Central memory CD8-positive, alpha-beta T cell (primary cell): ENCODE measurements around the gene ZNF148.

Experiments
- ATAC-seq: fragments of 150-1000 bp; cut with Tn5 transposase; replicated peaks from 2 replicates; pipeline ENCODE4 v1.10.0; 2022; ENCODE audit warnings: mild to moderate bottlenecking, moderate FRiP score, moderate number of reproducible peaks; ENCODE audit not compliant: poor library complexity, severe bottlenecking; ENCODE audit errors: extremely low read depth
- DNase-seq, 2 donors: peaks; one replicate each; pipeline ENCODE4 v3.0.0; 2021; ENCODE audit warnings: low spot score in 2 of 2
- H3K27ac Mint-ChIP-seq: one replicate; pipeline ENCODE4 v1.8.0; 2022; ENCODE audit warnings: low read depth, mild to moderate bottlenecking, moderate library complexity, mixed read lengths
- H3K27me3 Mint-ChIP-seq: one replicate; pipeline ENCODE4 v1.8.0; 2022; ENCODE audit warnings: mixed read lengths
- H3K36me3 Mint-ChIP-seq: one replicate; pipeline ENCODE4 v1.8.0; 2022; ENCODE audit warnings: mild to moderate bottlenecking, moderate library complexity, mixed read lengths; ENCODE audit not compliant: insufficient read depth
- H3K4me1 Mint-ChIP-seq: one replicate; pipeline ENCODE4 v1.8.0; 2022; ENCODE audit warnings: mixed read lengths
- H3K4me3 Mint-ChIP-seq: one replicate; pipeline ENCODE4 v1.8.0; 2022; ENCODE audit warnings: mild to moderate bottlenecking, moderate library complexity, mixed read lengths
- H3K9me3 Mint-ChIP-seq: one replicate; pipeline ENCODE4 v1.8.0; 2022; ENCODE audit warnings: mixed read lengths

ZNF148 gene

DNA sequence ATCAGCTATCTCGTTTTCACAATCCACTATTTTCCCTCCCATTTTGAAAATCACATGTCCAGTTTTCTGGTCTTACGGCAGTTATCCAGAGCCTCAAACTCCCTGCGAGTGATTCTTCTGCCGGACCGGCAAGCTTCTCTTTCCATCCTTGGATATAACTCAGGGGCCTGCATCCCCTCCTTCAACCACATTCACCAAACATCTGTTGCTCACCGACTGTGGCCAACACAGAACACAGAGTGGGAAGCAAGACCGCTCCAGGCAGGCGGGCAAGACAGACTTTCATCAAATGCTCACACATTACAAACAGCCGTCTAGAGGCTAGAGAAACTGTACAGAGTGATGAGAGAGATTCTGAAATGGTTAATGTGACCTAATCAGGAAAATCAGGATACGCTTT is 154.9 kb downstream of the ZNF148 start:
- Mint-ChIP-seq H3K27ac (no peak overlapping the region), H3K4me1 (peaks cover 18% of the 10 kb centered on the region), H3K36me3 (no peaks in the 10 kb centered on the region), H3K4me3 (no peak overlapping the region), H3K27me3 (no peaks in the 10 kb centered on the region), H3K9me3 (no peaks in the 10 kb centered on the region)
- no peak for ATAC-seq
- no peak for DNase-seq

GRCh38 chr3:125219261-125219701 is 155.8 kb downstream of the ZNF148 start:
- Mint-ChIP-seq H3K9me3 (no peaks in the 10 kb centered on the region), H3K36me3 (no peaks in the 10 kb centered on the region), H3K27ac (no peak overlapping the region), H3K4me1 (peaks cover 27% of the 10 kb centered on the region), H3K27me3 (no peaks in the 10 kb centered on the region), H3K4me3 (no peak overlapping the region)
- ATAC-seq: no peak
- DNase-seq: no peak

DNA sequence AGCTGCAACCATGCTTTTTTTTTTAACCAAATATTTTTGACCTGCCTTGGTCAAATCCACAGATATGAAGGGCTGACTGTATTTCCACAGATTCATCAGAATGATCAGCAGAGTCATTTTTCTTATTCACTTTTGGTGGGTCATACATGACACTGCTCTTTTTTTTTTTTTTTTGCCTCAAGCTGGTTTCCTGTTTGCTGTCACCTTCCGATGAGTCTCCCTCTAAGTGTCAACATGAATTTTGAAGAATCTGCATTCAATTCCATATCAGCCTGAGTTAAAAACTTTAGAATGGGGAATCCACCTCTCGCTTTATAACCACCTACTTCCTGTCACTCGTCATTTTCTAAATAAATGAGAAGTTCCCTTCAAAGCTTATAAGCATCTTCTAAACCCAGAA is 160.4 kb downstream of the ZNF148 start:
- H3K27me3 Mint-ChIP-seq: peaks cover 24% of the 10 kb centered on the region
- H3K4me1 Mint-ChIP-seq: peaks cover 16% of the 10 kb centered on the region
- H3K9me3 Mint-ChIP-seq: no peaks in the 10 kb centered on the region
- DNase-seq: no peak
- no peak overlapping the region for H3K4me3 Mint-ChIP-seq
- H3K36me3 Mint-ChIP-seq: peaks cover 2% of the 10 kb centered on the region
- ATAC-seq: peak; percentile 83
- H3K27ac Mint-ChIP-seq: peak overlapping the region; percentile 17

DNA sequence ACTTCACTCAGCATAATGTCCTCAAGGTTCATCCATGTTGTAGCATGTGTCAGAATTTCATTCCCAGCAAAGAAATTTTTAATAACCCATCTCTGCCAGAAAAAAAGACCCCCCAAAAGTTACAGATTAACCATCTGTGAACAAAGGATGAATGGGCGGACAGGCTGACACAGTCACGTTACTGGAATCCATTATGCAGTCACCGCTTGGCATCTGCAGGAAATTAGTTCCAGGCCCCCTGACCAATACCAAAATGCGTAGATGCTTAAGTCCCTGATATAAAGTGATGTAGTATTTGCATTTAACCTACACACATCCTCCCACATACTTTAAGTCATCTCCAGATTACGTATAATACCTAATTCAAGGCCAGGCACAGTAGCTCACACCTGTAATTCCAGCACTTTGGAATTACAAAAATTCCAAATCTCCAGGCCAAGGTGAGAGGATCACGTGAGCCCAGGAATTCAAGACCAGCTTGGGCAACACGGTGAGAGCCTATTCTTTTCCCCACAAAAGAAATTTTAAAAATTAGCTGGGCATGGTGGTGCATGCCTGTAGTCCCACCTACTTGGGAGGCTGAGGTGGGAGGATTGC is 161.1 kb downstream of the ZNF148 start:
- no peak overlapping the region for H3K4me3 Mint-ChIP-seq
- H3K27ac Mint-ChIP-seq: peak overlapping the region; percentile 17
- peaks cover 26% of the 10 kb centered on the region for H3K27me3 Mint-ChIP-seq
- peaks cover 16% of the 10 kb centered on the region for H3K4me1 Mint-ChIP-seq
- H3K9me3 Mint-ChIP-seq: no peaks in the 10 kb centered on the region
- no peak for ATAC-seq
- peaks cover 2% of the 10 kb centered on the region for H3K36me3 Mint-ChIP-seq
- DNase-seq: no peak

GRCh38 chr3:125213364-125213755 is 161.8 kb downstream of the ZNF148 start:
- H3K4me1 Mint-ChIP-seq: peaks cover 16% of the 10 kb centered on the region
- DNase-seq (no peak), ATAC-seq (no peak)
- H3K36me3 Mint-ChIP-seq: peaks cover 2% of the 10 kb centered on the region
- no peaks in the 10 kb centered on the region for H3K9me3 Mint-ChIP-seq
- H3K27me3 Mint-ChIP-seq: peaks cover 32% of the 10 kb centered on the region
- no peak overlapping the region for H3K4me3 Mint-ChIP-seq
- no peak overlapping the region for H3K27ac Mint-ChIP-seq

DNA sequence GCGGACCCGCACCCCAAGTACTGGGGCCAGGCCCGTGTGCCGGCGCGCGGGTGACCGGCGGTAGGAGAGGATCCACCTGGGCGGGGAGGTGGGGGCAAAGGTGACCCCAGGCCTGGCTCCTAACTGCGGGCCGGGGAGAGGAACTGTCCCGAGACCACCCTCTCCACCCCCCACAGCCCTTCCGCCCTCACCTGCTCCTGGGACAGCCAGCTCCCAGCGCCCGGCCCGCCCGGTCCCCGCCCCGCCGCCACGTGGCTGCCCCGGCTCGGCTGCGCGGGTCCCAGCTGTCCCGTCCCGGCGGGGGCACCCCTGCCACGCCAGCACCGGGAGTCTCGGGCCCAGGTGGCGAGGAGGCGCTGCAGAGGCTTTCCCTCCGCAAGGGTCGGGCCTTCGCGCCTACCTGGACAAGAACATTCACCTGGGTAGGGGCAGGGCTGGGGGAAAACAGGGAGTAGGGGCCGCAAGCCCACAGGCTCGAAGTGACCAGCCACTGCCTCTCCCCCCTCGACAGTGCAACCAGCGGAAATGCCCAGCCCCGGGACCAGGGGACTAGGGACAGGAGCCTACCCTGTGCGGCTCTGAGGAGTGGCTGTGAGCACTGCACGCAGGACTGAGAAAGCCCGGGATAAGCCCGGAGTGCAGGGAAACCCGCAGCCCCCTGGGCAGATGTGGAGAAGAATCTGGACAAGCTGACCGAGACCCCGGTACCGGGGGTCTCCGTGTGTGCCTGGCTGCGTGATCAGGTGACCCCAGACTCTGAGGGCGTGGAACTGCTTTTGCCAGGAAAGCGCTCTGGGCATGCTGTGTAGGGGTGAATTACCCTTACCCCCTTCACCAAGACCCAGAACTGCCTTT is 162.4 kb downstream of the ZNF148 start, which contains the start of gene SLC12A8:
Gene SLC12A8 (minus strand): TSS at position 240 of the 855 bp plus-strand sequence. CDS start 1,399 bp downstream, outside the sequence.
- H3K27me3 Mint-ChIP-seq: peaks cover 39% of the 10 kb centered on the region
- peaks cover 2% of the 10 kb centered on the region for H3K36me3 Mint-ChIP-seq
- no peaks in the 10 kb centered on the region for H3K9me3 Mint-ChIP-seq
- ATAC-seq: no peak
- peaks cover 16% of the 10 kb centered on the region for H3K4me1 Mint-ChIP-seq
- no peak for DNase-seq
- H3K4me3 Mint-ChIP-seq: peak within 1 kb of the TSS; percentile 36
- H3K27ac Mint-ChIP-seq: no peak within 1 kb of the TSS

GRCh38 chr3:125212091-125212508 is 163.0 kb downstream of the ZNF148 start:
- peaks cover 39% of the 10 kb centered on the region for H3K27me3 Mint-ChIP-seq
- DNase-seq: no peak
- H3K4me3 Mint-ChIP-seq: peak overlapping the region; percentile 36
- ATAC-seq: no peak
- no peak overlapping the region for H3K27ac Mint-ChIP-seq
- no peaks in the 10 kb centered on the region for H3K9me3 Mint-ChIP-seq
- H3K36me3 Mint-ChIP-seq: peaks cover 2% of the 10 kb centered on the region
- peaks cover 16% of the 10 kb centered on the region for H3K4me1 Mint-ChIP-seq

- peaks cover 39% of the 10 kb centered on the region for H3K27me3 Mint-ChIP-seq
- peaks cover 2% of the 10 kb centered on the region for H3K36me3 Mint-ChIP-seq
- H3K27ac Mint-ChIP-seq: no peak overlapping the region
- no peaks in the 10 kb centered on the region for H3K9me3 Mint-ChIP-seq
- H3K4me1 Mint-ChIP-seq: peaks cover 16% of the 10 kb centered on the region
- peak overlapping the region; percentile 36 for H3K4me3 Mint-ChIP-seq
- ATAC-seq (no peak), DNase-seq (no peak)
These were observed 163.5 kb downstream of the ZNF148 start for GRCh38 chr3:125211523-125212090.

DNA sequence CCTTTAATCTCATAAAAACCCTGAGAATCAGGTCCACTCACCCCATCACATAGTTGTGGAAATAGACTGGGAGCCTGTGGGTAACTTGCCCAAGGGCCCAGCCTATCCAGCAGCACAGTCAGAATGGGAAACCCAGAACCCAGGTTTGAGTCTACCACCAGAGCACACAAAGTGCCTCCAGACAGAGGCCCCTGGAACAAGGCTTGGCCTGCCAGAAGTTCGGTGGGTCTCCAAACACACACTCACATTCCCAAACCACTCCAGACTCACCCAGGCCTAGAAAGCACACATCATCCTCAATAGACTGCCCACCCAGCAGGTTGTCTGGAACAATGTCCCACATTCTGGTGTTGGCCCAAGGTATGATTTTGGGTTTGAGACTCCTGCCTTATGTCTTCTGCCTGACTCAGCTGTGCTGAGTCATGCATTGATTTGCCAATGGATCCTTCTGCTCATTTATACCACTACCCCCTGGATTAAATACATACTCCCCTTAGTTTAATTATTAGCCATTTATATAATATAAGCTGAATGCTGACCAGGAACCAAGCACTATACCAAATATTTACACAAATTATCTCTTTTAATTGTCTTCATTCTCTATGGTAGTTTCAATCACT is 167.1 kb downstream of the ZNF148 start:
- DNase-seq (no peak), ATAC-seq (no peak)
- Mint-ChIP-seq H3K27me3 (peaks cover 39% of the 10 kb centered on the region), H3K27ac (no peak overlapping the region), H3K4me3 (no peak overlapping the region), H3K36me3 (peaks cover 2% of the 10 kb centered on the region), H3K4me1 (peaks cover 6% of the 10 kb centered on the region), H3K9me3 (no peaks in the 10 kb centered on the region)

DNA sequence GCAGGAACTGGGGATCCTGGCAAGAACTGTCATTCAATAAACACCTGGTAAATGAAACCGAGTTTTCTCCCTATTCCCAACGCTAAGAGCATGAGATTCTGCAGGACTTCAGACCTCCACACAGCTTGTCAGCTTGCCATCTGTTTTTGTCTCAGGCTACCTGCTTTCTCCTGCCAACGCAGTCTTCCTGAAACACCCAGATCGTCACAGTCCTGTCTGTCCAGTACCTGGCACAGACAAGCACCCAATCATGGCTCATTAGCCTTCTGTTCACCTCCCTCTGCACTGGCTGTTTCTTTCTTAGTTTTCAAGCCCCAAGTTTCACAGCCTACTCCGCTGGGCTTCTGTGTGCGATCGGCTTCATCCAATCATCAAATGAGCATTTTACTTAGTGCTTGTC is 167.6 kb downstream of the ZNF148 start:
- Mint-ChIP-seq H3K27me3 (peaks cover 39% of the 10 kb centered on the region), H3K36me3 (peaks cover 2% of the 10 kb centered on the region), H3K27ac (no peak overlapping the region), H3K4me1 (peaks cover 6% of the 10 kb centered on the region), H3K9me3 (no peaks in the 10 kb centered on the region), H3K4me3 (no peak overlapping the region)
- no peak for DNase-seq
- no peak for ATAC-seq

- Mint-ChIP-seq H3K9me3 (no peaks in the 10 kb centered on the region), H3K27me3 (peaks cover 36% of the 10 kb centered on the region), H3K4me3 (no peak overlapping the region), H3K36me3 (peaks cover 2% of the 10 kb centered on the region), H3K27ac (no peak overlapping the region), H3K4me1 (peaks cover 6% of the 10 kb centered on the region)
- no peak for ATAC-seq
- DNase-seq: no peak
These were observed 168.2 kb downstream of the ZNF148 start for GRCh38 chr3:125206934-125207333.

- H3K9me3 Mint-ChIP-seq: no peaks in the 10 kb centered on the region
- H3K4me1 Mint-ChIP-seq: no peaks in the 10 kb centered on the region
- DNase-seq: no peak
- no peak overlapping the region for H3K4me3 Mint-ChIP-seq
- H3K27ac Mint-ChIP-seq: no peak overlapping the region
- ATAC-seq: no peak
- peaks cover 10% of the 10 kb centered on the region for H3K27me3 Mint-ChIP-seq
- no peaks in the 10 kb centered on the region for H3K36me3 Mint-ChIP-seq
These were observed 171.4 kb downstream of the ZNF148 start for GRCh38 chr3:125203731-125204130.
